ENCODE measurements around the gene MYL3.
"Not testable (repeated sequence)": the region's sequence is repeated elsewhere in the genome, so short reads cannot be mapped to it uniquely, and the experiment has no call there.

The MYL3 gene

DNA sequence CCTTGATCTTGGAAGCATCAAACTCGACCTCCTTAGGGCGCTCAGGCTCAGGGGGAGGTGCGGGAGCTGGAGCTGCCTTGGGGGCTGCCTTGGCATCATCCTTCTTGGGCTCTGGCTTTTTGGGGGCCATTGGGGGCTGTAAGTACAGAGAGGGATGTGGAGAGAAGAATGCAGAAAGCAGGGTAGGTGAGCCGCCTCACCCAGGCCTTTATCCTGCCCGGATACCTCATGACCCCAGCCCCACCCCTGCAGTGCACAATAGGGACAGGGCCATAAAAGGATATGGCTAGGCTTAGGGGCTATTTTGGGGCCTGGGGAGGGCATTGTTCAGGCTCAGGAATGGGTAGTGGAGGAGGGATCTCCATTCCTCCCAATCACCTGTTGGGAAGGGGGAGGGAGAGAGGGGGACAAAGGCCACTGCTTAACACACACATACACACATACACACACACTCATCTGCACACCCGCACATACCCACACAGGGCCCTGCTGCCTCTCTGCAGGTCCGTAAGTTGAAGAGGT is at the start of gene MYL3:
Gene MYL3, minus strand, starts transcription at position 184 of the 522 bp plus-strand sequence. Its CDS starts 54 bp downstream, at position 130.
- Mint-ChIP-seq H3K4me3 (no peak within 1 kb of the TSS), H3K27ac (no peak within 1 kb of the TSS), H3K36me3 (no peaks in the 10 kb centered on the region), H3K27me3 (peaks cover 22% of the 10 kb centered on the region), H3K9me3 (no peaks in the 10 kb centered on the region), H3K4me1 (no peaks in the 10 kb centered on the region)
- DNase-seq: no peak
- CTCF ChIA-PET: interaction anchor here (1.0 to 1.8 kb wide), 3 partner anchors 31 to 46 kb away, joined by 3 to 4 read pairs (median 3); no protein-coding TSS in a partner anchor

DNA sequence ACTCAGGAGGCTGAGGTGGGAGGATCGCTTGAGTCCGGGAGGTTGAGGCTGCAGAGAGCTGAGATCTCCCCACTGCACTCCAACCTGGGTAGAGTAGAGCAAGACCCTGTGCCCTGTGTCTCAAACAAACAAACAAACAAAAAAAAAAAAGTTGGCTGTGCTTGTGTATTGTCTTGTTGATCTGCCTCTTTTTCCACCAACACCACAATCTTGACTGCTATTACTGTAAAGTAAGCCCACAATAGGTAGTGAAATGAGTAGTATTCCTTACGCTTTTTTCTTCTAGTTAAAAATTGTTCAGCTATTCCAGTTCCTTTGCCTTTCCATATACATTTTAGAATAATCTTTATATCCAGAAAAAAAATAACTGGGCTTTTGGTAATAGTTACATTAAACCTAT is 49.7 kb upstream of the MYL3 start:
- H3K4me1 Mint-ChIP-seq: peaks cover 14% of the 10 kb centered on the region
- H3K36me3 Mint-ChIP-seq: peaks cover 9% of the 10 kb centered on the region
- no peak overlapping the region for H3K4me3 Mint-ChIP-seq
- no peaks in the 10 kb centered on the region for H3K9me3 Mint-ChIP-seq
- DNase-seq: no peak
- no peak overlapping the region for H3K27ac Mint-ChIP-seq
- H3K27me3 Mint-ChIP-seq: peaks cover 5% of the 10 kb centered on the region
- CTCF ChIA-PET: interaction anchor here (0.7 to 2.5 kb wide), 5 partner anchors 9 to 94 kb away, joined by 3 to 7 read pairs (median 3); no protein-coding TSS in a partner anchor

DNA sequence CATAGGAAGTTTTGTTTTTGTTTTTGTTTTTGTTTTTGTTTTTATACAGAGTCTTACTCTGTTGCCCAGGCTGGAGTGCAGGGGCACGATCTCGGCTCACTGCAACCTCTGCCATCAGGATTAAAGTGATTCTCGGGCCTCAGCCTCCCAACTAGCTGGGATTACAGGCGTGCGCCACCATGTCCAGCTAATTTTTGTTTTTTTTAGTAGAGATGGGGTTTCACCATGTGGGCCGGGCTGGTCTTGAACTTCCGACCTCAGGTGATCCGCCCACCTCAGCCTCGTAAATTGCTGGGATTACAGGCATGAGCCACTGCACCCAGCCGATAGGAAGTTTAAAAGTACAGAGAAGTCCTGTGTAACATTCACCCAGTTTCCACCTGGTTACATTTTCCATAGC is 47.7 kb upstream of the MYL3 start:
- CTCF ChIA-PET: not testable (repeated sequence)

DNA sequence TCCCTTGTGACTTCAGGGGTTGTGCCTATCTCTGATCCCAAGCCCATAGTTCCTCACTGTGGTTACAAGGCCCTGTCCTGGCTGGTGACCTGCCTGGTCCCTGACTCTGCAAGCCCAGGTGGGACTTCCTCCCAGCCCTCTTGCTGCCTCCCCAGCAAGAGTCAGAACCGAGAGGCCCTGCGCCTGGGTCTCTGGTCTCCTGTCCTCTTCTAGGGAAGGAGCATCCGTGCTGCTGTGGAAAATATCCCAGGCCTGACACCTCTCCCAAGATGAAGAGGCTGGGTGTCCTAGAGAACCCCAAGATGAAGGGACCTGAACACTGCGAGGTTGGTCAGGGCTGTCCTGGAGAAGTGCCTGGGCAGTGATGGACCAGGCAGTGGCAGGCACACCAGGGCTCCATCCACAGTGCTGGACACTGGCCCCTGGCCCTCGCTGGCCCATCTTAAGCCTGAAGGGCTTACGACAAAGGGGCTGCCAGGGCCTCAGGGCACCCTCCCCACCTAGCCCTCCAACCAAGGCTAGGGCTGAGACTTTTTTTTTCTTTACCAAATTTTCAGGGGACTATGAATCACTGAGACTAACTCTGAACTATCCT is 47.0 kb upstream of the MYL3 start:
- peaks cover 2% of the 10 kb centered on the region for H3K36me3 Mint-ChIP-seq
- H3K27ac Mint-ChIP-seq: no peak overlapping the region
- CTCF ChIA-PET: interaction anchor here (0.7 to 1.7 kb wide), 18 partner anchors 9 to 412 kb away, joined by 3 to 11 read pairs (median 4); no protein-coding TSS in a partner anchor
- H3K27me3 Mint-ChIP-seq: peaks cover 5% of the 10 kb centered on the region
- no peak for DNase-seq
- H3K4me3 Mint-ChIP-seq: no peak overlapping the region
- peaks cover 14% of the 10 kb centered on the region for H3K4me1 Mint-ChIP-seq
- H3K9me3 Mint-ChIP-seq: no peaks in the 10 kb centered on the region

More for the DNA sequence above, 47.7 kb upstream of the MYL3 start:
- not testable (repeated sequence) for H3K27ac Mint-ChIP-seq, DNase-seq, H3K36me3 Mint-ChIP-seq, H3K4me3 Mint-ChIP-seq, H3K27me3 Mint-ChIP-seq, H3K9me3 Mint-ChIP-seq
- peaks cover 14% of the 10 kb centered on the region for H3K4me1 Mint-ChIP-seq

DNA sequence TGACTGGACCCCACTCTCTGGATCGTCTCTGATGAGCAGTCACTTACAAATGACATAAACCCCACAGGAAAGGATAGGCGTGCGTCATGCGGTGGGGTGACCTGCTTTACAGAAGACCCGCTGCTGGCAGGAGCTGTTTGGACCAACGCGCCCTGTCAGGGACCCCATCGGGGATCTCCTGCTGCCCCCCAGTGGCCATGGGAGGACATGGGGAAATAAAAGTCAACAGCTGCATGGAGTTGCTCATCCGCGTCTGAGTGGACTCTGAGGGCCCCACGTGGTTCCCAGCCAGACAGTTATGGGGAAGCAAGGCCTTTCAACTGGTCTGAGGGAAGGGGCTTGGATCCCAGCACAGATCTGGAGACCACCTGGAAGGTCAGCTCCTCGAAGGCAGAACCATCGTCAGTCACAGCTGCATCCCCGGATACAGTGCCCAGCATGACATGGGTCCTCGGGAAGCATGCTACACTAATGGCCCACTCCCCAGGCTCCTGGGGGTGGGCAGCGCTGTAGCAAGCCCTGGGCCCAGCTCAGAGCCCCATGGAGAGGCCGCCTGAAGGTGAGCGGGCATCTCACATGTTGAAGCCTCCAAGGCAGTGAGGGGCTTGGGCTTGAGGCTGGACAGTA is 46.4 kb upstream of the MYL3 start:
- Mint-ChIP-seq H3K4me3 (no peak overlapping the region), H3K27me3 (peaks cover 5% of the 10 kb centered on the region), H3K4me1 (peaks cover 14% of the 10 kb centered on the region), H3K9me3 (no peaks in the 10 kb centered on the region), H3K27ac (peak overlapping the region; percentile 26), H3K36me3 (peaks cover 2% of the 10 kb centered on the region)
- CTCF ChIA-PET: interaction anchor here (0.7 to 1.7 kb wide), 21 partner anchors 8 to 413 kb away, joined by 3 to 11 read pairs (median 4); partner anchors contain the start of gene MYL3
- DNase-seq: peak; percentile 86

DNA sequence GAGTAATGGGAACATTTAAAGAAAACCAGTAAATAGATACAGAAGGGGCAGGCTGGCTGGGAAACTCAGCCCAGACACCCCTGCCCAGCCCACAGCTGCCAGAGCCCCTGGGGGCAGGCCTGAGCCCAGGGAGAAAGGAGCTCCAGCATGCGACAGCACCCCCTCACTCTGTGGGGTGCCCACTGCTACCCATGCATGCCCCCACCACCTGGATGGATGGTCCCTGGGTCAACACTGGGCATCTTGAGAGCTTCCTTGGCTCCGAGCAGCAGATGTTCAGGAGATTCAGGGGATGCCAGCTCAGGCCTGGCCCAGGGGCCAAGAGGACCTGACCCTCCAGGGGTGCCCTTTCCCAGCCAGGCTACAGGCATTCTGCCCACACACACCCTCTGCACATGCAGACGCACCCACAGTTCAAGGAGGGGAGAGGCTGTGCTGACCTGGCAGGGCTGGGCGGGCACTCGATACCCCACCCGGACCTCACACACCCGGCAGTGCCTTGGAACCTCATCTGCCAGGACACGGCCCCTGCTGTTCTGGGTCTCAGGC is 45.8 kb upstream of the MYL3 start:
- peaks cover 12% of the 10 kb centered on the region for H3K4me1 Mint-ChIP-seq
- CTCF ChIA-PET: interaction anchor here (0.9 to 1.7 kb wide), 19 partner anchors 8 to 414 kb away, joined by 3 to 11 read pairs (median 4); partner anchors contain the start of gene MYL3
- no peak overlapping the region for H3K4me3 Mint-ChIP-seq
- H3K36me3 Mint-ChIP-seq: peaks cover 2% of the 10 kb centered on the region
- DNase-seq: no peak
- H3K27me3 Mint-ChIP-seq: peaks cover 5% of the 10 kb centered on the region
- no peaks in the 10 kb centered on the region for H3K9me3 Mint-ChIP-seq
- no peak overlapping the region for H3K27ac Mint-ChIP-seq

DNA sequence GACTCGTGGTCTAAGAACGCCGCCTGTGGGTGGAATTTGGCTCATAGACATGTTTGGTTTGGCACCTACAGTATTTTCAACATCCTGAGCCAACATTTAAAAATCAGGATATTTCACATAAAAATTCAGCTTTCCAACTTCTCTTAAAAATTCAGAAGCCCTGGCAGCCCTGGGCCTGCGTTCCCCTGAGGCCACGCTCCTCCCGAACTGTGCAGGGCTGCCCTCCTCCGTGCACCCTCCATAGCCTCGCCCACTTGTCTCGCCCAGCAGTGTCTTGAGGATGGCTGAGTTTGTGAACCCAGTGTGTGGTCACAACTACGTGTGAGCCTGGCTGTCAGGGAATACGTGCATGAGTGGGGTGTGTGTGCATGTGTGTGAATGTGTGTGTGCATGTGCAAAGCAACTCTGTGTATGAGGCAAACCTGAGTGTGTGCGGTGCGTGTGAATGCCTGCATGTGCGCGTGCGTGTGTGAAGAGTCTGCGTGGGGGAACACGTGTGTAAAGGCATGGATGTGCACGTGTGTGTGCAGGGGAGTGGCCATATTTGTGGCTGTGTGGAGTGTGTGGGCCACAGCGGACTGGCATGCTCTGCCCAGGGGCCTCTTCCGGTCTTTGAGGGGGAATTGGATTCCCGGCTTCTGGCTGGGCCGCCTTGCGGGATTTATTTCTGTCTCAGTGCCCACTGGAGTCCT is 45.2 kb upstream of the MYL3 start:
- H3K36me3 Mint-ChIP-seq: peaks cover 2% of the 10 kb centered on the region
- H3K27ac Mint-ChIP-seq: no peak overlapping the region
- H3K4me3 Mint-ChIP-seq: no peak overlapping the region

DNA sequence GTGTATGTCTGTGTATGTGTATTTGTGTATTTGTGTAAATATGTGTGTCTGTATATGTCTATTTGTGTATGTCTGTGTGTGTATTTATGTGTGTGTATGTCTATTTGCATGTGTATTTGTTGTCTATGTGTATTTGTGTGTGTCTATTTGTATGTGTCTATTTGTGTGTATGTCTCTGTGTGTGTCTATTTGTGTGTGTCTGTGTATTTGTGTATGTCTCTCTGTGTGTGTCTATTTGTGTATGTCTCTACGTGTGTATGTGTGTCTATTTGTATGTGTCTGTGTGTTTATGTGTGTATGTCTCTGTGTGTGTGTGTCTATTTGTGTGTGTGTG is 44.7 kb upstream of the MYL3 start:
- DNase-seq: no peak
- H3K27ac Mint-ChIP-seq: no peak overlapping the region
- no peak overlapping the region for H3K4me3 Mint-ChIP-seq
- peaks cover 5% of the 10 kb centered on the region for H3K4me1 Mint-ChIP-seq
- H3K36me3 Mint-ChIP-seq: peaks cover 2% of the 10 kb centered on the region
- CTCF ChIA-PET: no interaction called here
- peaks cover 5% of the 10 kb centered on the region for H3K27me3 Mint-ChIP-seq
- H3K9me3 Mint-ChIP-seq: no peaks in the 10 kb centered on the region

More for the DNA sequence above, 45.2 kb upstream of the MYL3 start:
- Mint-ChIP-seq H3K9me3 (no peaks in the 10 kb centered on the region), H3K27me3 (peaks cover 5% of the 10 kb centered on the region), H3K4me1 (peaks cover 6% of the 10 kb centered on the region)
- DNase-seq: no peak
- CTCF ChIA-PET: interaction anchor here (1.1 to 1.7 kb wide), 8 partner anchors 8 to 279 kb away, joined by 3 to 9 read pairs (median 4); partner anchors contain the start of gene MYL3

DNA sequence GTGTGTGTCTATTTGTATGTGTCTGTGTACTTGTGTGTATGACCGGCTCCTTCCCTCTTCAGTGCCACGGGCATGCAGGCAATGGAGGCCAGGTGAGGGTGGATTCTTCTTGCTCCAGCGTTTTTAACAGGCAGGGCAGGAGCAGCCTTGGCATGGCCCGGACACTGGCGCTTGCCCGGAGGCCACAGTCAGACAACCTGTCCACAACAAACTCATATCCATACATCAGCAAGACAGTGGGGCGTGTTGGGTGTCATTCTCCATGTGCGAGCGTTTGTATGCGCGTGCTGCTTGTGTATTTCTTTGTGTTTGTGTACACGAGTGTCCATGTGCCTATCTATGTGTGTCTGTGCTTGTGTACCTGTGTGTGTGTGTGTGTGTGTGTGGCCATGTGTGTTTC is 44.0 kb upstream of the MYL3 start:
- CTCF ChIA-PET: no interaction called here
- H3K36me3 Mint-ChIP-seq: peaks cover under 1% of the 10 kb centered on the region
- no peaks in the 10 kb centered on the region for H3K9me3 Mint-ChIP-seq
- peaks cover 5% of the 10 kb centered on the region for H3K27me3 Mint-ChIP-seq
- no peak for DNase-seq
- H3K27ac Mint-ChIP-seq: no peak overlapping the region
- no peak overlapping the region for H3K4me3 Mint-ChIP-seq
- peaks cover 5% of the 10 kb centered on the region for H3K4me1 Mint-ChIP-seq

DNA sequence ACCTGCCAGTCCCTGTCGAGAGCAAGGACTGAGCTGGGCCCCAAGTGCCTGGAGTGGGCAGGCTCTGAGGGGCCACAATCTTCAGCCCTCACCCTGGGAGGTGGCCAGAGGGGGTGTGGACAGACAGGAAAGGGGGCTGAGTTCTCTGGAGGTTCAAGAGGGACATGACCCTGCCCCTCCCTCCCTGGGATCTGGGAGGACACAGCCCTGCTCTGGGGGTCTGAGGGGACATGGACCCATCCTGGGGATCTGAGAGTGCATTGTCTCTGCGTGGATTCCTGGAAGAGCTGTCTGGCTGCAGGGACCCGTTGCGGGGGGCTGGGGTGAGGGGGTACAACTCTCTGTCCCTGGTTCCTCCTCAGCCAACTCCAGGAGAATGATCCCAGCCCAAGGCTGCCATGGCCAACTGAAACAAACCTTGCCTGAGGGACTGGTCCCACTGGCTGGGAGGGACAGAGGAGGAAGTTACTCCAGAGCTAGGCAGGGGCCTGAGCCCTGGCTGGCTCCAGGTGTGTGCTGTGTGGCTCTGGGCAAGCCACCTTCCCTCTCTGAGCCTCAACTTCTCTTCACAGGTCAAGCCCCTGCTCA is 43.3 kb upstream of the MYL3 start:
- H3K27ac Mint-ChIP-seq: no peak overlapping the region

DNA sequence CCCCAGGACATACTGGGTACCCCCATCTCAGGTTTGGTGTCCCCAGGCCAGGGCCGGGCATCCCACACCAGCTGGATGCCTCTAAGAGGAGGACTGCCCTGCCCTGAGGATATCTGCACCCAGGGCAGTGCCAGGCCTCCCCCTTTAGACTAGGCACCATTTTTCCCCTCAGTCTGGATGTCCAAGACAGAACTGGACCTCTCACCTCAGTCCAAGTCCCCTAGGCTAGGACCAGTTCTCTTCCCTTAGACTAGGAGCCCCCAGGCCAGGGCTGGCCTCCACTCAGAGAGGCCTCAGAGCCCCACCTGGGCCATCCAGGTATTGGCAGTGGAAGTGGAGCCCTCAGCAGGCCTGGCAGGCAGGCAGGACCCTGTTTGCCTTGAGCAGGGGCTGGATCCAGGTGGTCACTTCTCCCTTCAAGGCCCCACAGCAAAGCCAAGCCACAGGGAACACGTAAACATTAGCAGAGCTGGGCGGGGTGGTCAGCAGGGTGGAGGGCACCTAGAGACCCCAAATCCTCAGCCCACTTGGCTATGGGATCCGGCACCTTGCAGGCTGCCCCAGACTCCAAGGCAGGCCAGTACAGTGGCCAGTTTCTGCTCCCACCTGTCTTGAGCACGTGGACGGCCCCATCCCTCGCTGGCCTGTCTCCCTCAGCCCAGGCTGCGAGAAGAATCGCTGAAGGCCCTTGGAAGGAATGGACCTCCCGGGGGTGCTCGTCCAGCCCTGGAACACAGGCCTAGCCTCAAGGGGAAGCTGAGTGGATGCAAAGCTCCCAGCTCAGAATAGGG is 42.6 kb upstream of the MYL3 start:
- CTCF ChIA-PET: no interaction called here
- H3K27me3 Mint-ChIP-seq: peaks cover 10% of the 10 kb centered on the region
- H3K36me3 Mint-ChIP-seq: no peaks in the 10 kb centered on the region
- H3K4me1 Mint-ChIP-seq: peaks cover 5% of the 10 kb centered on the region
- H3K4me3 Mint-ChIP-seq: no peak overlapping the region
- no peak for DNase-seq
- H3K27ac Mint-ChIP-seq: no peak overlapping the region
- H3K9me3 Mint-ChIP-seq: no peaks in the 10 kb centered on the region

More for the DNA sequence above, 43.3 kb upstream of the MYL3 start:
- no peak for DNase-seq
- Mint-ChIP-seq H3K4me1 (peaks cover 5% of the 10 kb centered on the region), H3K9me3 (no peaks in the 10 kb centered on the region), H3K27me3 (peaks cover 9% of the 10 kb centered on the region), H3K36me3 (no peaks in the 10 kb centered on the region), H3K4me3 (no peak overlapping the region)
- CTCF ChIA-PET: no interaction called here

DNA sequence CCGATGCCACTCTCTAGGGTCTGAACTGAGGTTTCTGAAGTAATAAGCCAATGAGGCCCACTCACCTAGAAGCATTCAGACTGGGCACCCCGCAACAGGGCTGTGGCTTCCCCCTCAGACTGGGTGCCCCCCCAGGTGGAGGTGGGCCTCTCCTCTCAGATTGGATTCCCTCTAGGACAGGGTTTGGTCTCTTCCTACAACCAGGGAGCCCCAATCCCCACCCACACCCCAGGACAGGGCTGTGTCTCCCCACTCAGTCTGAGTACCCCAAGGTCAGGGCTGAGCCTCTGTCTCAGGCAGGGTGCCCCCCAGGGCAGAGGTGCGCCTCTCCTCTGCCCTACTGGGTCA is 41.9 kb upstream of the MYL3 start:
- Mint-ChIP-seq H3K9me3 (no peaks in the 10 kb centered on the region), H3K4me3 (no peak overlapping the region), H3K27me3 (peaks cover 17% of the 10 kb centered on the region), H3K36me3 (no peaks in the 10 kb centered on the region), H3K4me1 (peaks cover 5% of the 10 kb centered on the region), H3K27ac (no peak overlapping the region)
- CTCF ChIA-PET: interaction anchor here (0.6 kb wide), 1 partner anchor 118 kb away, joined by 3 read pairs; no protein-coding TSS in a partner anchor
- DNase-seq: no peak
